ENCODE measurements around the gene MKX. TPM values are rescaled to one million over a fixed set of nuclear protein-coding genes. Genes with fewer than 3 reads are reported as not detected.

The MKX gene
- total and polyA plus RNA-seq, 4 donors = 0.57 to 3.0 (median 2.0) TPM; not detected in 1

DNA sequence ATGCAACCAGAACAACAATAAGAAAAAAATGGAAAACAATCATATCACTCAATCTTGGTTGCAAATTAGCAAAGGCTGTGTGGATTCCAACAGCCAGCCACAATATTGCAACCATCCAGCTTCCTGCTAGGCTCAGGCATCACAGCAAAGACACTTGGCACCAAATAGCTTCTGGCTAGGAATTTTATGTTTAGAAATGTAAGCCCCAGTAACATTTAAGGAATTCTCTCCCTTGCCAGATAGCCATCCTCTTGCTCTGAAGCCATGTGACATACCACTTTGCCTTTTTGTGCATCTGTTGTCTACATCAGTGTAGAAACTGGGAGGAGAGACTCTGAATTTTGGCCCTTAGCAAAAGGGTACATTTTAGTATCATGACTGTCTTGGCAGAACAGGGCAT, 22.2 kb downstream of the MKX start:
- H3K4me1 ChIP-seq (ENCODE audit: control insufficient read depth in 4 of 4, insufficient read depth in 4 of 4, low read length in 3 of 4) = no peaks in the 10 kb centered on the region
- H3K27me3 ChIP-seq (ENCODE audit: control insufficient read depth in 4 of 4, insufficient read depth in 4 of 4, low read length in 3 of 4) = no peaks in the 10 kb centered on the region
- H3K4me3 ChIP-seq (ENCODE audit: low read depth in 1 of 3, low read length in 3 of 3) = no peak overlapping the region
- no peaks in the 10 kb centered on the region for H3K36me3 ChIP-seq (ENCODE audit: control insufficient read depth in 4 of 4, insufficient read depth in 3 of 4, low read depth in 1 of 4, low read length in 3 of 4)
- TF ChIP-seq MAX (IDR thresholded peaks at IDR 0.05) (no peak), RXRA (IDR thresholded peaks at IDR 0.05) (no peak), GABPA (IDR thresholded peaks at IDR 0.05 in 1 of 2, conservative IDR thresholded peaks at IDR 0.05 in 1 of 2) (no peak), HNF4G (IDR thresholded peaks at IDR 0.05) (no peak), NR2F2 (IDR thresholded peaks at IDR 0.05) (no peak), EGR1 (IDR thresholded peaks at IDR 0.05; ENCODE audit: low read depth in 2 of 2) (no peak), SP1 (IDR thresholded peaks at IDR 0.05) (no peak), JUND (IDR thresholded peaks at IDR 0.05) (no peak), YY1 (IDR thresholded peaks at IDR 0.05) (no peak), FOXA2 (IDR thresholded peaks at IDR 0.05) (no peak), FOXA1 (IDR thresholded peaks at IDR 0.05) (no peak), CTCF (IDR thresholded peaks at IDR 0.05; ENCODE audit: low read depth, low read length, missing input control) (no peak), RAD21 (IDR thresholded peaks at IDR 0.05) (no peak), ZBTB33 (IDR thresholded peaks at IDR 0.05) (no peak), HNF4A (conservative IDR thresholded peaks at IDR 0.05) (no peak), TAF1 (conservative IDR thresholded peaks at IDR 0.05) (no peak)
- TF ChIP-seq, protein P1, sequence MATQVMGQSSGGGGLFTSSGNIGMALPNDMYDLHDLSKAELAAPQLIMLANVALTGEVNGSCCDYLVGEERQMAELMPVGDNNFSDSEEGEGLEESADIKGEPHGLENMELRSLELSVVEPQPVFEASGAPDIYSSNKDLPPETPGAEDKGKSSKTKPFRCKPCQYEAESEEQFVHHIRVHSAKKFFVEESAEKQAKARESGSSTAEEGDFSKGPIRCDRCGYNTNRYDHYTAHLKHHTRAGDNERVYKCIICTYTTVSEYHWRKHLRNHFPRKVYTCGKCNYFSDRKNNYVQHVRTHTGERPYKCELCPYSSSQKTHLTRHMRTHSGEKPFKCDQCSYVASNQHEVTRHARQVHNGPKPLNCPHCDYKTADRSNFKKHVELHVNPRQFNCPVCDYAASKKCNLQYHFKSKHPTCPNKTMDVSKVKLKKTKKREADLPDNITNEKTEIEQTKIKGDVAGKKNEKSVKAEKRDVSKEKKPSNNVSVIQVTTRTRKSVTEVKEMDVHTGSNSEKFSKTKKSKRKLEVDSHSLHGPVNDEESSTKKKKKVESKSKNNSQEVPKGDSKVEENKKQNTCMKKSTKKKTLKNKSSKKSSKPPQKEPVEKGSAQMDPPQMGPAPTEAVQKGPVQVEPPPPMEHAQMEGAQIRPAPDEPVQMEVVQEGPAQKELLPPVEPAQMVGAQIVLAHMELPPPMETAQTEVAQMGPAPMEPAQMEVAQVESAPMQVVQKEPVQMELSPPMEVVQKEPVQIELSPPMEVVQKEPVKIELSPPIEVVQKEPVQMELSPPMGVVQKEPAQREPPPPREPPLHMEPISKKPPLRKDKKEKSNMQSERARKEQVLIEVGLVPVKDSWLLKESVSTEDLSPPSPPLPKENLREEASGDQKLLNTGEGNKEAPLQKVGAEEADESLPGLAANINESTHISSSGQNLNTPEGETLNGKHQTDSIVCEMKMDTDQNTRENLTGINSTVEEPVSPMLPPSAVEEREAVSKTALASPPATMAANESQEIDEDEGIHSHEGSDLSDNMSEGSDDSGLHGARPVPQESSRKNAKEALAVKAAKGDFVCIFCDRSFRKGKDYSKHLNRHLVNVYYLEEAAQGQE (IDR thresholded peaks at IDR 0.05) = no peak
- TF ChIP-seq, protein P2, sequence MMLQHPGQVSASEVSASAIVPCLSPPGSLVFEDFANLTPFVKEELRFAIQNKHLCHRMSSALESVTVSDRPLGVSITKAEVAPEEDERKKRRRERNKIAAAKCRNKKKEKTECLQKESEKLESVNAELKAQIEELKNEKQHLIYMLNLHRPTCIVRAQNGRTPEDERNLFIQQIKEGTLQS (IDR thresholded peaks at IDR 0.05) = no peak
- H3K9ac ChIP-seq (ENCODE audit: low read depth in 1 of 2, low read length in 2 of 2) = no peak overlapping the region
- H3K9me3 ChIP-seq (ENCODE audit: control insufficient read depth in 4 of 4, low read length in 3 of 4) = no peaks in the 10 kb centered on the region
- DNase-seq (ENCODE audit: low spot score) = no peak
- H3K27ac ChIP-seq (ENCODE audit: low read depth in 1 of 2, low read length in 2 of 2) = no peak overlapping the region

All from liver (tissue), 9 donors.